ENCODE results near the gene PTPRJ. TPM values are rescaled to one million over a fixed set of nuclear protein-coding genes. Genes with fewer than 3 reads are reported as not detected.

Gene PTPRJ
- total and polyA plus RNA-seq, 2 donors (not counting 3 experiments of a cell fraction or from before 2014, with no cell fraction given) = 3.1 to 7.7 TPM

GRCh38 chr11:48036011-48036410, 55.7 kb downstream of the PTPRJ start:
- H3K27ac ChIP-seq (ENCODE audit: insufficient read depth, low read depth, low read length) = no peak overlapping the region
- no peaks in the 10 kb centered on the region for H3K36me3 ChIP-seq (ENCODE audit: control insufficient read depth in 2 of 2, extremely low read depth in 1 of 2, insufficient read depth in 2 of 2, low read length in 2 of 2)
- DNase-seq (ENCODE audit: low read depth, low spot score) = no peak
- POLR2A ChIA-PET = no interaction called here
- no TSS peak for BruUV-seq (replicated peaks)
- intact Hi-C loops (cut with micrococcal nuclease) (no loop called here), dilution Hi-C loops (cut with MboI; ENCODE audit: extremely low pct_ligation_motif_present, low sequenced_read_pairs) (no loop called here)
- no peaks in the 10 kb centered on the region for H4K20me1 ChIP-seq (replicated peaks; ENCODE audit: control insufficient read depth, extremely low read depth, insufficient read depth, low read length)
- H3K9me1 ChIP-seq (replicated peaks; ENCODE audit: control insufficient read depth, extremely low read depth, insufficient read depth, low read length) = no peaks in the 10 kb centered on the region
- H3K79me2 ChIP-seq (ENCODE audit: control insufficient read depth, insufficient read depth, low read length) = no peaks in the 10 kb centered on the region
- H3K9ac ChIP-seq (replicated peaks; ENCODE audit: extremely low read depth, insufficient read depth, low read length) = no peak overlapping the region
- TF ChIP-seq EZH2 (IDR thresholded peaks at IDR 0.05; ENCODE audit: borderline replicate concordance, low read depth, low read length, severe bottlenecking) = no peak
- TF ChIP-seq JUN (IDR thresholded peaks at IDR 0.05; ENCODE audit: borderline replicate concordance, insufficient read depth, insufficient read length, low read depth) = no peak
- TF ChIP-seq POLR2AphosphoS5 (IDR thresholded peaks at IDR 0.05; ENCODE audit: insufficient read depth, low read depth, low read length) = no peak
- TF ChIP-seq POLR2A (IDR thresholded peaks at IDR 0.05; ENCODE audit: low read depth, low read length) = no peak
- no peak for TF ChIP-seq GATA2 (IDR thresholded peaks at IDR 0.05; ENCODE audit: insufficient read depth, insufficient read length, low read depth, low read length)
- no peak for TF ChIP-seq MYC (IDR thresholded peaks at IDR 0.05; ENCODE audit: low read depth, low read length)
- no peak for TF ChIP-seq CTCF (IDR thresholded peaks at IDR 0.05; ENCODE audit: extremely low read depth in 1 of 2, insufficient read depth in 1 of 2, low read depth in 1 of 2, low read length in 2 of 2)
- TF ChIP-seq FOS (IDR thresholded peaks at IDR 0.05; ENCODE audit: borderline replicate concordance, insufficient read depth, low read length) = no peak
- TF ChIP-seq MAX (IDR thresholded peaks at IDR 0.05; ENCODE audit: insufficient read depth, insufficient read length) = no peak
- no peak for FAIRE-seq
- H3K4me2 ChIP-seq (ENCODE audit: insufficient read depth, low read length) = no peak overlapping the region
- no peak overlapping the region for H2AFZ ChIP-seq (ENCODE audit: low read depth, low read length)
- H3K27me3 ChIP-seq (ENCODE audit: control insufficient read depth in 2 of 2, insufficient read depth in 2 of 2, low read length in 2 of 2) = no peaks in the 10 kb centered on the region
- no peak overlapping the region for H3K4me3 ChIP-seq (replicated peaks in 1 of 3; ENCODE audit: insufficient read depth in 1 of 3, low read depth in 1 of 3, low read length in 3 of 3)
- CTCF ChIA-PET = no interaction called here
- no peaks in the 10 kb centered on the region for H3K4me1 ChIP-seq (ENCODE audit: control insufficient read depth, extremely low read depth, insufficient read depth, low read length)
- H3K9me3 ChIP-seq (replicated peaks; ENCODE audit: control insufficient read depth, insufficient read depth, low read length) = no peaks in the 10 kb centered on the region

All from endothelial cell of umbilical vein (primary cell).